ENCODE results near the gene JUND.

Gene JUND

GRCh38 chr19:18261474-18261873, 19.9 kb downstream of the JUND start:
- TF ChIP-seq, protein P1, sequence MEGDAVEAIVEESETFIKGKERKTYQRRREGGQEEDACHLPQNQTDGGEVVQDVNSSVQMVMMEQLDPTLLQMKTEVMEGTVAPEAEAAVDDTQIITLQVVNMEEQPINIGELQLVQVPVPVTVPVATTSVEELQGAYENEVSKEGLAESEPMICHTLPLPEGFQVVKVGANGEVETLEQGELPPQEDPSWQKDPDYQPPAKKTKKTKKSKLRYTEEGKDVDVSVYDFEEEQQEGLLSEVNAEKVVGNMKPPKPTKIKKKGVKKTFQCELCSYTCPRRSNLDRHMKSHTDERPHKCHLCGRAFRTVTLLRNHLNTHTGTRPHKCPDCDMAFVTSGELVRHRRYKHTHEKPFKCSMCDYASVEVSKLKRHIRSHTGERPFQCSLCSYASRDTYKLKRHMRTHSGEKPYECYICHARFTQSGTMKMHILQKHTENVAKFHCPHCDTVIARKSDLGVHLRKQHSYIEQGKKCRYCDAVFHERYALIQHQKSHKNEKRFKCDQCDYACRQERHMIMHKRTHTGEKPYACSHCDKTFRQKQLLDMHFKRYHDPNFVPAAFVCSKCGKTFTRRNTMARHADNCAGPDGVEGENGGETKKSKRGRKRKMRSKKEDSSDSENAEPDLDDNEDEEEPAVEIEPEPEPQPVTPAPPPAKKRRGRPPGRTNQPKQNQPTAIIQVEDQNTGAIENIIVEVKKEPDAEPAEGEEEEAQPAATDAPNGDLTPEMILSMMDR (IDR thresholded peaks at IDR 0.05; ENCODE audit: unreplicated experiment in 3 of 3): no peak
- Mint-ChIP-seq H3K27ac (no peak overlapping the region), H3K4me1 (no peaks in the 10 kb centered on the region), H3K27me3 (ENCODE audit: low read depth) (peaks cover 4% of the 10 kb centered on the region), H3K9me3 (no peaks in the 10 kb centered on the region), H3K36me3 (ENCODE audit: low read depth) (peaks cover 11% of the 10 kb centered on the region), H3K4me3 (no peak overlapping the region)

DNA sequence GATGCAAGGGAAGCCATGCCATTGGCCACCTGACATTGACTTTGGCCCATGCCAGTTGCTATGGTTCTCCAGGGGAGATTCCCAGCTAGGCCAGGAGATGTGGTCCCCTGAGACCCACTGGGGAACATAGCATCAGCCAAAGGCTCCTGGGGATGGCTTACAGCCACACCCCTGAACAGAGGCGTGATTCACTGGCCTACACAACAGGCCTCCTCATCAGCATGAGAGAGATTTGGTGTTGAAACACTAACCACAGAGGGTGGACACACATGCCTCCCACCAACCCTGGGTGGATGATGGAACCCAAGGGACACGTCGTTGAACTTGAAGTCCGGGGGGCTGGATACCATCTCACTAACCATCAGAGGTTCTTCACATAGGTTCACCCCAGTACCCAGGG, 21.5 kb downstream of the JUND start:
- Mint-ChIP-seq H3K36me3 (ENCODE audit: low read depth) (peaks cover 3% of the 10 kb centered on the region), H3K9me3 (no peaks in the 10 kb centered on the region), H3K4me3 (no peak overlapping the region), H3K27me3 (ENCODE audit: low read depth) (peaks cover 10% of the 10 kb centered on the region), H3K27ac (no peak overlapping the region), H3K4me1 (no peaks in the 10 kb centered on the region)
- TF ChIP-seq, protein P1 (IDR thresholded peaks at IDR 0.05; ENCODE audit: unreplicated experiment in 3 of 3): no peak

GRCh38 chr19:18257503-18258470, 23.6 kb downstream of the JUND start:
- peaks cover 29% of the 10 kb centered on the region for H3K27me3 Mint-ChIP-seq (ENCODE audit: low read depth)
- no peaks in the 10 kb centered on the region for H3K4me1 Mint-ChIP-seq
- no peak overlapping the region for H3K27ac Mint-ChIP-seq
- TF ChIP-seq, protein P1 (IDR thresholded peaks at IDR 0.05; ENCODE audit: unreplicated experiment in 3 of 3): no peak
- H3K36me3 Mint-ChIP-seq (ENCODE audit: low read depth): peaks cover 3% of the 10 kb centered on the region
- no peak overlapping the region for H3K4me3 Mint-ChIP-seq
- H3K9me3 Mint-ChIP-seq: no peaks in the 10 kb centered on the region

- Mint-ChIP-seq H3K27ac (no peak overlapping the region), H3K4me1 (no peaks in the 10 kb centered on the region), H3K27me3 (ENCODE audit: low read depth) (peaks cover 40% of the 10 kb centered on the region), H3K36me3 (ENCODE audit: low read depth) (no peaks in the 10 kb centered on the region), H3K9me3 (no peaks in the 10 kb centered on the region), H3K4me3 (no peak overlapping the region)
- TF ChIP-seq, protein P1 (IDR thresholded peaks at IDR 0.05; ENCODE audit: unreplicated experiment in 3 of 3): no peak
These were observed 26.6 kb downstream of the JUND start for GRCh38 chr19:18254546-18255503.

- H3K4me1 Mint-ChIP-seq: no peaks in the 10 kb centered on the region
- peaks cover 40% of the 10 kb centered on the region for H3K27me3 Mint-ChIP-seq (ENCODE audit: low read depth)
- H3K27ac Mint-ChIP-seq: no peak overlapping the region
- TF ChIP-seq, protein P1 (IDR thresholded peaks at IDR 0.05; ENCODE audit: unreplicated experiment in 3 of 3): no peak
- no peak overlapping the region for H3K4me3 Mint-ChIP-seq
- H3K9me3 Mint-ChIP-seq: no peaks in the 10 kb centered on the region
- no peaks in the 10 kb centered on the region for H3K36me3 Mint-ChIP-seq (ENCODE audit: low read depth)
These were observed 27.7 kb downstream of the JUND start for GRCh38 chr19:18253716-18254115.

Measured in nephron (organoid).